IPS-NIHi7 (cell line): ENCODE data around the gene NUCKS1.

ENCODE experiments used
- DNase-seq: peaks from one replicate; pipeline ENCODE4 v3.0.0; 2012; ENCODE audit warnings: mixed read lengths; ENCODE audit errors: extremely low spot score

NUCKS1 gene

DNA sequence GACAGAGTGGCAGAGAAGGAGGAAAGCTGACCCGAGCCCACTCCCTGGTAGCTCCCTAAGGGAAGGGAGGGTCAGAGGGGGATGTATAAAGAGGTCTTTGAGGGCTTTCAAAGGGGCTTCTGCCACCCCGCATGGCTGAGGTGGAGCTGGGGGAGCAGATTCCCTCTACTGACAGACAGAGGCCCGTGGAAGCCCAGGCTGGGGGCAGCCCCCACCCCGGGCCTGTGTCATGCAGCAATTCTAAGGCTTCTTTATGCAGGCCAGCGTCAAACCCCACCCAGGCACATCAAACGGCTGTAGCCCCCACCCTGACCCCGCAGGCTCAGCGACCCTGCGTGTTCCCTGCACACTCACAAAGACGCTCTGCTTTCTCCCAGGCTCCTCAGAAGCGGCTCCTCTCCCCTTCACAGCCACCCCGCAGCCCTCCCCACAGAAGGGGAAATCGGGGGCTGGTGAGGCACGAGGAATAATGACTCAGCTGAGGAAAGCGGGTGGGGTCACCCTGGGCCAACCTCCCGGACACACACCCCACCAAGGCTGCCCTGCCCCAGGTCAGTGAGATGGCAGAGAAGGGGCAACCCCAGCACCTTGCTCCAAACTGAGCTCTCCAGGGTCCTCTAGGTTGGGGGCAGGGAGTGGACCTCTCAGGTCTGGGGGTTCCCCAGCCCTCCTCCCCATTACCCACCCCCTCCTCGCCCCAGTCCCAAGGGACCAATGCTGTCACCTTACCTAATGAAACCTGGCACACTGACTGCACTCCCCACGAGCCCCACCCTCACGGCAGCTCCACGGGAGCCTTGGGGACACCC, 80.4 kb downstream of the NUCKS1 start:
- DNase-seq: no peak

- DNase-seq: no peak
Measured at GRCh38 chr1:205668951-205669340, 81.0 kb downstream of the NUCKS1 start.

- DNase-seq: no peak
Measured at GRCh38 chr1:205667909-205668643, 81.9 kb downstream of the NUCKS1 start.

DNA sequence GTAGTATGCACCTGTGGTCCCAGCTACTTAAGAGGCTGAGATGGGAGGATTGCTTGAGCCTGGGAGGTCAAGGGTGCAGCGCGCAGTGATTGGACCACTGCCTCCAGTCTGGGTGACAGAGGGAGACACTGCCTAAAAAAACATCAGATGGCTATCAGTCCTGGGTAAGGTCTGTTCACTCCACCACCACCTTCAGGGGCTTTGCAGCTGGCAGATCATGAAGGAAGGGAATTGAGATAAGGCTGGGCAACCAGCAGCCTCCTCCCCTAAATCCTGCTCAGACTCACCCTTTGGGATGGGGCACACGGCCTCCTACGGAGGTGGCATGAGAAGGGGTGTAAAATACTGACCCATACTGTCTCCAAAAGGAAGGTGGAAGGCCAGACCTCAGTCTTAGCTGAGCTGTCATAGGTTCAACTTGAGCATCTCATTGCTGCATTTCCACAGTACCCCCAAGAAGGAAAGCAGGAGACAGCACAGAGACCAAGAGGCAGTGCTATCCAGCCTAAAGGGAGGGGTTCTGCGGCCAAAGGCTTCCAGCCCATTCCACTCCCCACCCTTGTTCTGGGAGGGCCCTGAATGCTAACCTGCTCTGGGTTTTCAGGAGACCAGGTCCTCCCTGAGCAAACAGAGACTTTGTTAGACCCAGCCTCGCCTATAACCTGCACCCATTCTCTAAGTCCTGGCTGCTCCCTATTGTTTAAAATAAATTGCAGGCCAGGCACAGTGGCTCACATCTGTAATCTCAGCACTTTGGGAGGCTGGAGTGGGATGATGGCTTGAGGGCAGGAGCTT, 83.4 kb downstream of the NUCKS1 start:
- DNase-seq: no peak

DNA sequence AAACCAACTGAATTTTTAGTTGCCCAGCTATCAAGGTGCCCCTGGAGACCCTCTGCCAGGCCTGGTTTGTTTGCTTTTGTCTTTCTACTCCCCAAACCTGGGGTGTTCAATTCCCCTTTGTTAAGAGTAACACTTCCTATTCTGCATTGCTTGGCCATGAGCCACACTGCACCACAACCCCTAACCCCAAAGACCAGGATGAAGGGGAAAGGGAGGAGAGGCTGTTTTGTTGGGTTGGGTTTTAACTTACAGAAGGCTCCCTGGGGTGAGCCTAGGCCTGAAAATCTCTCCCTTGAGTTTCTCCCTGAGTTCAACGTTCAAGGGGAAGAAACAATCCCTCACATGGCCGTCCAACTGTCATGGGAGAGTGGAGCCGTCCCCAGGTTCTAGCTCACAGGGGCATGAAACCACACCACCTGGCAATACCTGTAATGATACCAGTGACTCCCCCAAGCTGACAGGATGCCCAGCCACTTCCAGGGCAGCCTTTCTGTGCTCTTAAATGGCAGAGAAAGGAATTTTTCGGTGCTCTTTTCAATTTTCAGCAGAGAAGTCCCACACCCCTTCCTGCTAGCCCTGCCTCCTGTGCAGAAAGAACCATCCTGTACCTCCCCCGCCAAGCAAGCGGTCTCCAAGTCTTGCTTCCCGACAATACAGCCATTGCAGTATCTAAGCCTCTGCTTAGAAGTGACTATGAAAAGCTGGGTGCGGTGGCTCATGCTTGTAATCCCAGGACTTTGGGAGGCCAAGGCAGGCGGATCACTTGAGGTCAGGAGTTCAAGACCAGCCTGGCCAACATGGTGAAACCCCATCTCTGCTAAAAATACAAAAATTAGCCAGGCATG, 84.6 kb downstream of the NUCKS1 start:
- no peak for DNase-seq

DNA sequence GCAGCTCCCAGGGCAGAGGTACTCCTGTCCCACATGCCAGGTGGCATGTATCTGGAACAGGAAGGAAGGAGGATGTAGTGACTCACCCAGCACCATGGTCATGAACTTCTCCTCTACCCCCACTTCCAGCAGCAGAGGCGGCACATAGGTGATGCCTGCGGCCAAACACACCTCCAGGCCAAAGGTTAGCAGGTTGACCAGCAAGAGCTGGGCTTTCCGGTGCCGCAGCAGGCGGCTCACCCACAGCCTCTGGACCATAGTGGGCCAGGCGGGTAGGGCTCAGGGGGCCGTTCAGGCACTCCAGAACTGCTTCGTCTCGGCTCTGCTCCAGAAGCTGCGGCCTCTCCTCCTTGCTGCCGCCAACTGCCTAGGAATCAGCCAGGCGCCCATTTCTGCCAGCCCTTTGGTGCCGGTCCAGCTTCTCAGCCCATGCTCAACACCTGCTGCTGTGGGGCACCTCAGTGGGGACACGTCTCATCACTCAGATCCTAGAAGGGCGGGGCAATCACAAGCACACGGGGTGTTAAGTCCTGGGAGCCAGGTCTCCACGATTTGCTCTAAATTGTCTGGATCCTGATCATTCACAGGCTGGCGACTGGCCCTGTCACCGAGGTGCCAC, 85.5 kb downstream of the NUCKS1 start:
- no peak for DNase-seq

DNA sequence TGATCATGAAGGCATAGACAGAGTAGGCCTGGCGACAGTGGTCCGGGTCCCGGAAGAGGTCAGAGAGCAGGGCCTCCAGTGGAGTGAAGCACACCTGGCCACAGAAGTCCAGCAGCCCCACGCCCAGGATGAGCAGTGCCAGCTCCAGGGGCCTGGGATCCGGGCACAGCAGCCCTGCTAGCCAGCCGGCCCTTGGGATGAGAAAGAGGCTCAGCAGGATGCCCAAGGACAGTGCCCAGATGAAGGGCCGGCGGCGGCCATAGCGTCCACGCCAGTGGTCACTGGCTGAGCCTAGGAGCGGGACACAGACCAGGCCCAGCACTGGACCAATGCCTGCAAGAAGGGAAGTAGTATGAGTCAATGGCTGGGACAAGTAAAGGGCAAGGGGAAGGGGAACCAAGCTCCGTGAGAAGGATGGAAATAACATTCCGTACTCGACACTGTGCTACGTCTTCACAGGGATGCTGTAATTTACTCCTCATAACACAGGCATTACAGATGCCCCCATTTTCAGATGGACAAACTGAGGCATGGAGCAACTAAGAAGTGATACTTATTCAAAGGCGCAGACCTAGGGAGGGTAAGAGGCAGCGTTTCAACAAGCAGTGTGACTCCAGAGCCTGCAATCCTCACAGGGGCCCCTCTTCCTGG, 86.6 kb downstream of the NUCKS1 start:
- DNase-seq: no peak
